Measurements from ENCODE around the gene NACC1. TPM values are rescaled to one million over a fixed set of nuclear protein-coding genes. Genes with fewer than 3 reads are reported as not detected.

The NACC1 gene
- total RNA-seq, 1 donor: 95.0 TPM

GRCh38 chr19:13104848-13105711 is 13.0 kb upstream of the NACC1 start:
- no peak for DNase-seq (ENCODE audit: low read depth)
- no peak for TF ChIP-seq CTCF (IDR thresholded peaks at IDR 0.05; ENCODE audit: insufficient read depth, low read depth, low read length)
- no peak overlapping the region for H3K4me3 ChIP-seq (ENCODE audit: low read depth, low read length)

GRCh38 chr19:13109361-13110098 is 8.5 kb upstream of the NACC1 start:
- no peak for TF ChIP-seq CTCF (IDR thresholded peaks at IDR 0.05; ENCODE audit: insufficient read depth, low read depth, low read length)
- no peak for DNase-seq (ENCODE audit: low read depth)
- no peak overlapping the region for H3K4me3 ChIP-seq (ENCODE audit: low read depth, low read length)

GRCh38 chr19:13110099-13110610 is 7.9 kb upstream of the NACC1 start:
- DNase-seq (ENCODE audit: low read depth): no peak
- no peak overlapping the region for H3K4me3 ChIP-seq (ENCODE audit: low read depth, low read length)
- TF ChIP-seq CTCF (IDR thresholded peaks at IDR 0.05; ENCODE audit: insufficient read depth, low read depth, low read length): no peak

- no peak for DNase-seq (ENCODE audit: low read depth)
- TF ChIP-seq CTCF (IDR thresholded peaks at IDR 0.05; ENCODE audit: insufficient read depth, low read depth, low read length): no peak
- no peak overlapping the region for H3K4me3 ChIP-seq (ENCODE audit: low read depth, low read length)
Measured at GRCh38 chr19:13112555-13112954, 5.5 kb upstream of the NACC1 start.

- TF ChIP-seq CTCF (IDR thresholded peaks at IDR 0.05; ENCODE audit: insufficient read depth, low read depth, low read length): no peak
- DNase-seq (ENCODE audit: low read depth): no peak
- peak overlapping the region; percentile 91 for H3K4me3 ChIP-seq (ENCODE audit: low read depth, low read length)
Measured at GRCh38 chr19:13115936-13116281, 2.2 kb upstream of the NACC1 start.

- DNase-seq (ENCODE audit: low read depth): peak; percentile 93
- peak within 1 kb of the TSS; percentile 91 for H3K4me3 ChIP-seq (ENCODE audit: low read depth, low read length)
- no peak for TF ChIP-seq CTCF (IDR thresholded peaks at IDR 0.05; ENCODE audit: insufficient read depth, low read depth, low read length)
Measured at GRCh38 chr19:13116282-13117175, 1.5 kb upstream of the NACC1 start, which contains the start of gene TRMT1. Gene TRMT1, minus strand, starts transcription at chr19:13116740. Its CDS starts 341 bp downstream, at chr19:13116399.

Measured in fibroblast of villous mesenchyme (primary cell).